ENCODE data around the gene HHIPL1. TPM values are rescaled to one million over a fixed set of nuclear protein-coding genes. Genes with fewer than 3 reads are reported as not detected.
A peak's percentile ranks its signal among the peaks of the same experiment; 100 is the strongest.

HHIPL1 gene
- total and polyA plus RNA-seq, 2 of the 8 experiments (the other 6 are each of a cell fraction or from before 2014, with no cell fraction given): 1.5 to 2.6 TPM

DNA sequence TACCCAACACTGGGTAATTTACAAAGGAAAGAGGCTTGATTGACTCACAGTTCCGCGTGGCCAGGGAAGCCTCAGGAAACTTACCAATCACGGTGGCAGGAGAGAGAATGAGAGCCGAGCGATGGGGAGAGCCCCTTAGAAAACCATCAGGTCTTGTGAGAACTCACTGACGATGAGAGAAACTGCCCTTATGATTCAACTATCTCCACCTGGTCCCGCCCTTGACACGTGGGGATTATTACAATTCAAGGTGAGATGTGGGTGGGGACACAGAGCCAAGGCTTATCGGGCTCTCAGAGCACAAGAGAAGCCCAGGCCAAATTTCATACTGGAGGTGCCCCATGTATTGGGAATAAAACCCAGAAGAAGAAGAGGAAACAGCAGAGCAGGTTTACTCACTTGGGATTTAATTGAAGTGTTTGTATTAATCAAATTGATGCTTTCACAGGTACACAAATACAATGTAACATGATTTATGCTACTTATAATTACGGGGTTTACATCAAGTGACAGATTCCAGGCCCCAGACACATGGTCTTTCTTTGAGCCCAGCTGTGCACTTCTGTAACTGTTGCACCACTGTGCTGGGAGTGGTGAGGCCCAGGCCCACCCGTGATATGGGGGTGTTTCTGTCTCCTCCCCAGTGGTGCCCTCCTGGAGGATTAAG, 32.7 kb upstream of the HHIPL1 start:
- Histone ChIP-seq H3K14ac (ENCODE audit: insufficient read length) (no peak overlapping the region), H2BK15ac (ENCODE audit: low read length) (no peak overlapping the region), H3K23ac (ENCODE audit: insufficient read length) (no peak overlapping the region), H3K79me1 (ENCODE audit: low read depth, low read length) (no peaks in the 10 kb centered on the region), H3K56ac (replicated peaks; ENCODE audit: insufficient read length, low read depth, low read length) (no peak overlapping the region), H4K91ac (replicated peaks; ENCODE audit: insufficient read length, low read length) (no peak overlapping the region), H2AK5ac (ENCODE audit: low read depth, low read length) (no peak overlapping the region), H3K18ac (ENCODE audit: extremely low read depth, low read length) (no peak overlapping the region), H4K20me1 (replicated peaks in 1 of 2; ENCODE audit: control insufficient read depth in 1 of 2, insufficient read depth in 2 of 2, low read length in 2 of 2) (no peaks in the 10 kb centered on the region), H2BK12ac (ENCODE audit: low read depth, low read length) (0 out of 2 replicates have a peak overlapping the region, but pooled peaks have one; percentile 23), H2BK120ac (replicated peaks; ENCODE audit: low read depth, low read length) (no peak overlapping the region), H3K23me2 (ENCODE audit: low read depth, low read length) (peaks cover 2% of the 10 kb centered on the region; the same call in 1 of the 2 replicates), H3K27me3 (replicated peaks in 1 of 4; ENCODE audit: control insufficient read depth in 3 of 4, extremely low read depth in 1 of 4, insufficient read depth in 3 of 4, low read length in 3 of 4) (no peaks in the 10 kb centered on the region; a peak in 1 of 7 replicates), H3K27ac (ENCODE audit: low read depth, low read length) (no peak overlapping the region), H2BK20ac (ENCODE audit: low read length) (no peak overlapping the region), H4K5ac (ENCODE audit: insufficient read length, low read depth, low read length) (no peak overlapping the region), H3K9ac (replicated peaks in 1 of 4; ENCODE audit: extremely low read depth in 1 of 4, low read depth in 3 of 4, low read length in 3 of 4) (no peak overlapping the region), H3K4me3 (ENCODE audit: extremely low read depth in 1 of 4, insufficient read depth in 2 of 4, low read depth in 3 of 4, low read length in 4 of 4) (no peak overlapping the region), H4K8ac (ENCODE audit: extremely low read depth, insufficient read depth, low read length) (no peak overlapping the region), H3K36me3 (ENCODE audit: control insufficient read depth in 2 of 4, insufficient read depth in 4 of 4, low read length in 3 of 4) (no peaks in the 10 kb centered on the region), H3K4me1 (replicated peaks in 1 of 4; ENCODE audit: control insufficient read depth in 3 of 4, insufficient read depth in 4 of 4, low read length in 3 of 4) (peaks cover 0 to 6% (median 0%) of the 10 kb centered on the region in 4 experiments; a peak in 2 of 7 replicates), H3K4ac (replicated peaks; ENCODE audit: insufficient read length, low read depth, low read length) (no peak overlapping the region), H3K79me2 (ENCODE audit: control insufficient read depth in 1 of 2, insufficient read depth in 2 of 2, low read length in 2 of 2) (no peaks in the 10 kb centered on the region), H2AFZ (ENCODE audit: low read length) (no peak overlapping the region), H2BK5ac (ENCODE audit: low read depth, low read length) (no peak overlapping the region), H3K4me2 (ENCODE audit: insufficient read depth in 1 of 2, low read depth in 2 of 2, low read length in 2 of 2) (no peak overlapping the region), H3K9me3 (ENCODE audit: insufficient read depth in 2 of 2, low read depth in 1 of 2, low read length in 1 of 2) (no peaks in the 10 kb centered on the region)
- FAIRE-seq (no peak), DNase-seq (ENCODE audit: low read depth in 1 of 2, low spot score in 2 of 2) (no peak)
- CTCF ChIA-PET (ENCODE audit: partially characterized antibody): no interaction called here
- POLR2A ChIA-PET (ENCODE audit: partially characterized antibody): no interaction called here
- WGBS, 2 experiments (ENCODE audit: extremely low coverage in 1 of 2, insufficient coverage in 1 of 2, insufficient read length in 1 of 2, insufficient replicate concordance in 2 of 2, low coverage in 1 of 2, low lambda C conversion rate in 2 of 2, missing lambda C conversion rate in 1 of 2): 73% methylated on average over 11 of the region's 11 CpGs; no CpG with 5 or more reads in 1 of the 2 experiments
- no peak for TF ChIP-seq CBX5 (IDR thresholded peaks at IDR 0.05; ENCODE audit: low read depth, low read length)
- no peak for TF ChIP-seq KDM1A (IDR thresholded peaks at IDR 0.05; ENCODE audit: borderline replicate concordance, low read length)
- no peak for TF ChIP-seq NRF1 (IDR thresholded peaks at IDR 0.05; ENCODE audit: low read depth, low read length)
- TF ChIP-seq, protein P1, sequence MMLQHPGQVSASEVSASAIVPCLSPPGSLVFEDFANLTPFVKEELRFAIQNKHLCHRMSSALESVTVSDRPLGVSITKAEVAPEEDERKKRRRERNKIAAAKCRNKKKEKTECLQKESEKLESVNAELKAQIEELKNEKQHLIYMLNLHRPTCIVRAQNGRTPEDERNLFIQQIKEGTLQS (IDR thresholded peaks at IDR 0.05; ENCODE audit: insufficient read depth, low read depth, low read length): no peak
- no peak for TF ChIP-seq SIN3A (conservative IDR thresholded peaks at IDR 0.05 in 1 of 2, IDR thresholded peaks at IDR 0.05 in 1 of 2; ENCODE audit: low read depth in 1 of 2, low read length in 2 of 2)
- no peak for TF ChIP-seq ASH2L (IDR thresholded peaks at IDR 0.05; ENCODE audit: low read length)
- TF ChIP-seq SIX5 (IDR thresholded peaks at IDR 0.05; ENCODE audit: low read depth, low read length): no peak
- no peak for TF ChIP-seq CHD1 (IDR thresholded peaks at IDR 0.05; ENCODE audit: low read depth, low read length)
- no peak for TF ChIP-seq TAF1 (IDR thresholded peaks at IDR 0.05; ENCODE audit: low read depth, low read length)
- no peak for TF ChIP-seq PHF8 (conservative IDR thresholded peaks at IDR 0.05; ENCODE audit: low read depth, low read length)
- no peak for TF ChIP-seq SIRT6 (IDR thresholded peaks at IDR 0.05; ENCODE audit: low read length)
- no peak for TF ChIP-seq SP4 (IDR thresholded peaks at IDR 0.05; ENCODE audit: low read length)
- no peak for TF ChIP-seq SUZ12 (IDR thresholded peaks at IDR 0.05; ENCODE audit: low read length)
- TF ChIP-seq POLR2AphosphoS5 (IDR thresholded peaks at IDR 0.05; ENCODE audit: low read depth, low read length): no peak

Measured in H1 (cell line).